GM12891 (cell line): ENCODE measurements around the gene ZDHHC14.

Source experiments
- PAX5 ChIP-seq: IDR thresholded peaks from 2 replicates; pipeline ENCODE4 v1.6.1; 2011; ENCODE audit warnings: low read length, moderate library complexity, mild to moderate bottlenecking; ENCODE audit not compliant: insufficient read depth, severe bottlenecking
- POLR2A ChIP-seq: IDR thresholded peaks from 2 replicates; pipeline ENCODE4 v1.6.1; 2011; ENCODE audit warnings: low read depth, low read length, control low read depth
- POLR2AphosphoS5 ChIP-seq: IDR thresholded peaks from 2 replicates; pipeline ENCODE4 v1.6.1; 2011; ENCODE audit warnings: low read depth, low read length, control low read depth
- POU2F2 ChIP-seq: IDR thresholded peaks from 2 replicates; pipeline ENCODE4 v1.6.1; 2011; ENCODE audit warnings: low read depth, mild to moderate bottlenecking, control low read depth, low read length, moderate library complexity
- TAF1 ChIP-seq: IDR thresholded peaks from 2 replicates; pipeline ENCODE4 v1.6.1; 2011; ENCODE audit warnings: low read depth, low read length, control low read depth

GRCh38 chr6:157521362-157522335, 140.7 kb downstream of the ZDHHC14 start:
- no peak for TF ChIP-seq POLR2A
- no peak for TF ChIP-seq TAF1
- no peak for TF ChIP-seq POLR2AphosphoS5
- no peak for TF ChIP-seq PAX5
- no peak for TF ChIP-seq POU2F2
